ENCODE measurements around the gene PIP4K2C. TPM values are rescaled to one million over a fixed set of nuclear protein-coding genes. Genes with fewer than 3 reads are reported as not detected.

PIP4K2C gene
- total and polyA plus RNA-seq, 4 donors: 14.5 to 28.4 (median 26.1) TPM

GRCh38 chr12:57624441-57625220, 33.6 kb downstream of the PIP4K2C start:
- ATAC-seq (ENCODE audit: low FRiP score): no peak
- H3K4me1 ChIP-seq (ENCODE audit: control insufficient read depth in 1 of 2, insufficient read depth in 2 of 2, low read length in 2 of 2): no peaks in the 10 kb centered on the region
- H3K27me3 ChIP-seq (ENCODE audit: control insufficient read depth in 1 of 2, insufficient read depth in 2 of 2, low read length in 1 of 2): no peaks in the 10 kb centered on the region
- intact Hi-C loops (cut with DNase I): no loop called here
- no peak for DNase-seq
- H3K36me3 ChIP-seq (ENCODE audit: control insufficient read depth in 1 of 2, insufficient read depth in 2 of 2, low read length in 1 of 2): no peaks in the 10 kb centered on the region
- no peaks in the 10 kb centered on the region for H3K9me3 ChIP-seq (ENCODE audit: control insufficient read depth, low read length)
- WGBS, 2 donors: 87 to 90% methylated on average over 8 of the region's 8 CpGs
- no peak overlapping the region for H3K27ac ChIP-seq (ENCODE audit: low read depth in 1 of 2, low read length in 2 of 2)
- H3K4me3 ChIP-seq (ENCODE audit: low read length in 2 of 2): no peak overlapping the region

GRCh38 chr12:57625261-57626032, 34.5 kb downstream of the PIP4K2C start:
- H3K36me3 ChIP-seq (ENCODE audit: control insufficient read depth in 1 of 2, insufficient read depth in 2 of 2, low read length in 1 of 2): no peaks in the 10 kb centered on the region
- no peaks in the 10 kb centered on the region for H3K9me3 ChIP-seq (ENCODE audit: control insufficient read depth, low read length)
- ATAC-seq (ENCODE audit: low FRiP score) (no peak), DNase-seq (no peak)
- WGBS, 2 donors: 89 to 91% methylated on average over 12 of the region's 12 CpGs
- no peaks in the 10 kb centered on the region for H3K27me3 ChIP-seq (ENCODE audit: control insufficient read depth in 1 of 2, insufficient read depth in 2 of 2, low read length in 1 of 2)
- no peaks in the 10 kb centered on the region for H3K4me1 ChIP-seq (ENCODE audit: control insufficient read depth in 1 of 2, insufficient read depth in 2 of 2, low read length in 2 of 2)
- no peak overlapping the region for H3K27ac ChIP-seq (ENCODE audit: low read depth in 1 of 2, low read length in 2 of 2)
- intact Hi-C loops (cut with DNase I): no loop called here
- no peak overlapping the region for H3K4me3 ChIP-seq (ENCODE audit: low read length in 2 of 2)

- 80 to 82% methylated on average over 13 of the region's 13 CpGs for WGBS, 2 donors
- no peaks in the 10 kb centered on the region for H3K36me3 ChIP-seq (ENCODE audit: control insufficient read depth in 1 of 2, insufficient read depth in 2 of 2, low read length in 1 of 2)
- H3K9me3 ChIP-seq (ENCODE audit: control insufficient read depth, low read length): no peaks in the 10 kb centered on the region
- intact Hi-C loops (cut with DNase I): no loop called here
- H3K4me3 ChIP-seq (ENCODE audit: low read length in 2 of 2): no peak overlapping the region
- no peak overlapping the region for H3K27ac ChIP-seq (ENCODE audit: low read depth in 1 of 2, low read length in 2 of 2)
- no peaks in the 10 kb centered on the region for H3K4me1 ChIP-seq (ENCODE audit: control insufficient read depth in 1 of 2, insufficient read depth in 2 of 2, low read length in 2 of 2)
- ATAC-seq (ENCODE audit: low FRiP score) (no peak), DNase-seq (no peak)
- H3K27me3 ChIP-seq (ENCODE audit: control insufficient read depth in 1 of 2, insufficient read depth in 2 of 2, low read length in 1 of 2): no peaks in the 10 kb centered on the region
Observed at GRCh38 chr12:57626111-57626920, 35.3 kb downstream of the PIP4K2C start.

GRCh38 chr12:57626921-57627445, 36.0 kb downstream of the PIP4K2C start:
- no peaks in the 10 kb centered on the region for H3K27me3 ChIP-seq (ENCODE audit: control insufficient read depth in 1 of 2, insufficient read depth in 2 of 2, low read length in 1 of 2)
- 70 to 74% methylated on average over 9 of the region's 9 CpGs for WGBS, 2 donors

GRCh38 chr12:57627501-57628279, 36.7 kb downstream of the PIP4K2C start:
- DNase-seq (no peak), ATAC-seq (ENCODE audit: low FRiP score) (no peak)
- Histone ChIP-seq H3K4me3 (ENCODE audit: low read length in 2 of 2) (no peak overlapping the region), H3K9me3 (ENCODE audit: control insufficient read depth, low read length) (no peaks in the 10 kb centered on the region), H3K36me3 (ENCODE audit: control insufficient read depth in 1 of 2, insufficient read depth in 2 of 2, low read length in 1 of 2) (no peaks in the 10 kb centered on the region), H3K27me3 (ENCODE audit: control insufficient read depth in 1 of 2, insufficient read depth in 2 of 2, low read length in 1 of 2) (no peaks in the 10 kb centered on the region), H3K4me1 (ENCODE audit: control insufficient read depth in 1 of 2, insufficient read depth in 2 of 2, low read length in 2 of 2) (no peaks in the 10 kb centered on the region), H3K27ac (ENCODE audit: low read depth in 1 of 2, low read length in 2 of 2) (no peak overlapping the region)
- intact Hi-C loops (cut with DNase I): no loop called here
- 36 to 45% methylated on average over 57 to 67 of the region's 67 CpGs for WGBS, 2 donors

More at GRCh38 chr12:57626921-57627445, 36.0 kb downstream of the PIP4K2C start:
- intact Hi-C loops (cut with DNase I): no loop called here
- no peak overlapping the region for H3K27ac ChIP-seq (ENCODE audit: low read depth in 1 of 2, low read length in 2 of 2)
- no peaks in the 10 kb centered on the region for H3K36me3 ChIP-seq (ENCODE audit: control insufficient read depth in 1 of 2, insufficient read depth in 2 of 2, low read length in 1 of 2)
- no peak overlapping the region for H3K4me3 ChIP-seq (ENCODE audit: low read length in 2 of 2)
- ATAC-seq (ENCODE audit: low FRiP score): no peak
- no peaks in the 10 kb centered on the region for H3K9me3 ChIP-seq (ENCODE audit: control insufficient read depth, low read length)
- no peak for DNase-seq
- H3K4me1 ChIP-seq (ENCODE audit: control insufficient read depth in 1 of 2, insufficient read depth in 2 of 2, low read length in 2 of 2): no peaks in the 10 kb centered on the region

- Histone ChIP-seq H3K36me3 (ENCODE audit: control insufficient read depth in 1 of 2, insufficient read depth in 2 of 2, low read length in 1 of 2) (no peaks in the 10 kb centered on the region), H3K27ac (ENCODE audit: low read depth in 1 of 2, low read length in 2 of 2) (no peak overlapping the region), H3K27me3 (ENCODE audit: control insufficient read depth in 1 of 2, insufficient read depth in 2 of 2, low read length in 1 of 2) (no peaks in the 10 kb centered on the region), H3K4me3 (ENCODE audit: low read length in 2 of 2) (no peak overlapping the region), H3K9me3 (ENCODE audit: control insufficient read depth, low read length) (no peaks in the 10 kb centered on the region), H3K4me1 (ENCODE audit: control insufficient read depth in 1 of 2, insufficient read depth in 2 of 2, low read length in 2 of 2) (no peaks in the 10 kb centered on the region)
- 87 to 90% methylated on average over 29 of the region's 29 CpGs for WGBS, 2 donors
- DNase-seq (no peak), ATAC-seq (ENCODE audit: low FRiP score) (no peak)
- intact Hi-C loops (cut with DNase I): no loop called here
Observed at GRCh38 chr12:57628280-57629191, 37.5 kb downstream of the PIP4K2C start.

- no peak overlapping the region for H3K27ac ChIP-seq (ENCODE audit: low read depth in 1 of 2, low read length in 2 of 2)
- no peaks in the 10 kb centered on the region for H3K27me3 ChIP-seq (ENCODE audit: control insufficient read depth in 1 of 2, insufficient read depth in 2 of 2, low read length in 1 of 2)
- no peaks in the 10 kb centered on the region for H3K4me1 ChIP-seq (ENCODE audit: control insufficient read depth in 1 of 2, insufficient read depth in 2 of 2, low read length in 2 of 2)
- intact Hi-C loops (cut with DNase I): no loop called here
- no peaks in the 10 kb centered on the region for H3K36me3 ChIP-seq (ENCODE audit: control insufficient read depth in 1 of 2, insufficient read depth in 2 of 2, low read length in 1 of 2)
- DNase-seq (no peak), ATAC-seq (ENCODE audit: low FRiP score) (no peak)
- H3K4me3 ChIP-seq (ENCODE audit: low read length in 2 of 2): no peak overlapping the region
- H3K9me3 ChIP-seq (ENCODE audit: control insufficient read depth, low read length): no peaks in the 10 kb centered on the region
- WGBS, 2 donors: 93 to 97% methylated on average over 5 of the region's 5 CpGs
Observed at GRCh38 chr12:57629897-57630471, 39.0 kb downstream of the PIP4K2C start.

All from aorta (tissue), 5 donors.